ENCODE data around the gene POLD3.

Gene POLD3
- total RNA-seq = 31.1 to 33.2 reads per million in 2 experiments

GRCh38 chr11:74592441-74593362, at the start of gene POLD3:
Gene POLD3, plus strand, starts transcription at chr11:74592582. Its CDS starts 77 bp downstream, at chr11:74592659.
- DNase-seq (ENCODE audit: low read depth) = peak; percentile 93

GRCh38 chr11:74543991-74544390, 48.4 kb upstream of the POLD3 start:
- no peak for DNase-seq (ENCODE audit: low read depth)

GRCh38 chr11:74546752-74547151, 45.6 kb upstream of the POLD3 start:
- no peak for DNase-seq (ENCODE audit: low read depth)

- DNase-seq (ENCODE audit: low read depth) = no peak
Measured at GRCh38 chr11:74550991-74551753, 41.2 kb upstream of the POLD3 start.

- no peak for DNase-seq (ENCODE audit: low read depth)
Measured at GRCh38 chr11:74551754-74552145, 40.6 kb upstream of the POLD3 start.

GRCh38 chr11:74557526-74557925, 34.9 kb upstream of the POLD3 start:
- DNase-seq (ENCODE audit: low read depth) = no peak

GRCh38 chr11:74559110-74559933, 33.1 kb upstream of the POLD3 start:
- DNase-seq (ENCODE audit: low read depth) = no peak

- DNase-seq (ENCODE audit: low read depth) = no peak
Measured at GRCh38 chr11:74559934-74560309, 32.5 kb upstream of the POLD3 start.

- no peak for DNase-seq (ENCODE audit: low read depth)
Measured at GRCh38 chr11:74566146-74566960, 26.0 kb upstream of the POLD3 start.

GRCh38 chr11:74568028-74568427, 24.4 kb upstream of the POLD3 start:
- no peak for DNase-seq (ENCODE audit: low read depth)

GRCh38 chr11:74570266-74571061, 21.9 kb upstream of the POLD3 start:
- DNase-seq (ENCODE audit: low read depth) = no peak

- DNase-seq (ENCODE audit: low read depth) = no peak
Measured at GRCh38 chr11:74571062-74571399, 21.4 kb upstream of the POLD3 start.

GRCh38 chr11:74572349-74572748, 20.0 kb upstream of the POLD3 start:
- no peak for DNase-seq (ENCODE audit: low read depth)

GRCh38 chr11:74574563-74574962, 17.8 kb upstream of the POLD3 start:
- DNase-seq (ENCODE audit: low read depth) = no peak

- no peak for DNase-seq (ENCODE audit: low read depth)
Measured at GRCh38 chr11:74575999-74576398, 16.4 kb upstream of the POLD3 start.

GRCh38 chr11:74577181-74577580, 15.2 kb upstream of the POLD3 start:
- no peak for DNase-seq (ENCODE audit: low read depth)

- no peak for DNase-seq (ENCODE audit: low read depth)
Measured at GRCh38 chr11:74577624-74578396, 14.6 kb upstream of the POLD3 start.

GRCh38 chr11:74579577-74580270, 12.7 kb upstream of the POLD3 start:
- no peak for DNase-seq (ENCODE audit: low read depth)

GRCh38 chr11:74581954-74582547, 10.3 kb upstream of the POLD3 start:
- DNase-seq (ENCODE audit: low read depth) = no peak
